HG02973 (cell line): Measurements from ENCODE around the gene NPEPPS.
"Not testable (repeated sequence)": the region's sequence is repeated elsewhere in the genome, so short reads cannot be mapped to it uniquely, and the experiment has no call there.

ENCODE experiments used
- ATAC-seq: cut with Tn5 transposase; IDR thresholded peaks from one replicate; pipeline ENCODE4 v1.9.1; 2021; ENCODE audit warnings: moderate library complexity; ENCODE audit not compliant: unreplicated experiment

NPEPPS gene

DNA sequence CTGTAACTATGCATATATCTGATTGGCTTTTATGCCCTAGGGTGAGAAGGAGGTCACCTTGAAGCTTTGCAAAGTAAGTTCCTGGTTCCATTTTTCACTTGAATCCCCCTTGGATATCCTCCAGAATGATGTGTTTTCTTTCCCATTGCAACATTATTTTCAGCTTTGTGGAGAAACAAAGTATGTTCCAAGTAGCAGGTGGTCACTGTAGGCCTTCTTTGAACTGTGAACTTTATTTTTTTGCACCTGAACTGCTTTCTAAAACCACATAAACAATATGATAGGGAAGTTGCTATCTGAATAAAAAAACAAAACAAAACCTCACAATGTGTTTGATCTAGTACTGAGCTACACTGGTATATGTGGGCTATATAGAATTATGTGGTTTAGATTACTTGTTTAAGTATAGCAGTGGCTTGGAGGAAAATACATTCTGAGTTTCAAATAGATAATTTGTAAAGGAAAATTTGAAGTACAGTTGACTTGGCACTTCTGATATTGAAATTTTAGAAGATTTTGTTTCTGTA is 29.7 kb downstream of the NPEPPS start:
- ATAC-seq, result not testable (repeated sequence)

GRCh38 chr17:47561698-47562405 is 30.9 kb downstream of the NPEPPS start:
- ATAC-seq, result not testable (repeated sequence)

GRCh38 chr17:47562406-47562705 is 31.4 kb downstream of the NPEPPS start:
- ATAC-seq, result not testable (repeated sequence)

GRCh38 chr17:47567261-47567660 is 36.4 kb downstream of the NPEPPS start:
- not testable (repeated sequence) for ATAC-seq

DNA sequence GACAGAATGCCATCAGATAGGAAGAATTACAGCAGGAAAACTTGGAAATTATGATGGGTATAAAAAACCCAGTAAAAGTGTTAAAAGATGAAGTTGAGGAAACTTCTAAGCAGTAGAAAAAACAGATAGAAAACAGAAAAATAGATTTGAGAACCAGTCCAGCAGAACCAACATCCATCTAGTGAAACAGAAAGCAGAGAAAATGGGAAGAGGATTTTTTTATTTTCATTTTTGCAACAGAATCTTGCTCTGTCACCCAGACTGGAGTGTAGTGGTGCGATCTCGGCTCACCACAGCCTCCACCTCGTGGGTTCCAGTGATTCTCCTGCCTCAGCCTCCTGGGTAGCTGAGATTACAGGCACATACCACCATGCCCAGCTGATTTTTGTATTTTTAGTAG is 41.7 kb downstream of the NPEPPS start:
- ATAC-seq, result not testable (repeated sequence)

DNA sequence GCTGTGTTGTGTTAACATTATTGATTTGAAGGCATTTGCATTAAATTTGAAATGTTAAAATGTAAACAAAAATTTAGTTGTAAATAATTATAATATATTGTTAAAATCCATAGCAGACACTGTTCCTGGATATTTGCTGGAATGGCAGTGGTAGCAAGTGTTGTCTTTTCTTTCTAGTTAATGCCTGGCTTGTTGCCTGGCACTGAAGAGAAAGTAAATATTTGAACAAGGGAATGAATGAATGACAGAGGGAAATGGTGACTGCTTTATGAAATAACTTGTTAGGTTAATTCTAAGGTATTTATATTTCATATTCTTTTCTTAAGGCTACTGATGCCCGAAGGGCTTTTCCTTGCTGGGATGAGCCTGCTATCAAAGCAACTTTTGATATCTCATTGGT is 51.5 kb downstream of the NPEPPS start:
- not testable (repeated sequence) for ATAC-seq

DNA sequence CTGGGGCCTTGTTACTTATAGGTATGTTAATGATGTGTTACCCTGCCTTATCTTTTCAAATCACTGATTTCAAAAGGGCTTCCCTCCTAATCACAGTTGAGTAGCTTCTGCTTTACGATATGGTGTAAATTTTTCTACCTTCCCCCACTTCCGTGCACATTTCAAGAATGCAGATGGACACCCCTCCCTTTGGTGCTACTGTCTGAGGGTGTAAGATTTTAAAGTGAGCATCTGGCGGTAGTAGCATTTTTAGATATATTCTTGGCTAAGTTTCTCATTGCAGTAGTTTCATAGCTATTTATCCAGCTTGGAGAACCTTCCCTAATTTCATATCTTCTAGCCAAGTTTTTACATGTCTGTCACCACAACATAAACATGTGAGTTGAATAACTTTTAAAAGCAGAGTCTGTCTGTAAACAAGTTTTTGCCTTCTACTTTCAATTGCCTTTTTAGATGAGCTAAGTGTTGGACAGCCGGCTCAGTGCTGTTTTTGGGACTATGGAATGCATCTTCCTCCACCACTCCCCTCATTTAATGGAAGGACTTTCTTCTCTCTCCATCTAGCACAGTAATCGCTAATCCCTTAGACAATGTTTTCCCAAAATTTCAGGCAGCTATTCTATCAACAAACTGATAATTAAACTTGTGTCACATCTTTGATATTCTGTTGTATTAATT is 55.6 kb downstream of the NPEPPS start:
- ATAC-seq, result not testable (repeated sequence)

- ATAC-seq, result not testable (repeated sequence)
Measured at GRCh38 chr17:47593522-47593921, 62.6 kb downstream of the NPEPPS start.

DNA sequence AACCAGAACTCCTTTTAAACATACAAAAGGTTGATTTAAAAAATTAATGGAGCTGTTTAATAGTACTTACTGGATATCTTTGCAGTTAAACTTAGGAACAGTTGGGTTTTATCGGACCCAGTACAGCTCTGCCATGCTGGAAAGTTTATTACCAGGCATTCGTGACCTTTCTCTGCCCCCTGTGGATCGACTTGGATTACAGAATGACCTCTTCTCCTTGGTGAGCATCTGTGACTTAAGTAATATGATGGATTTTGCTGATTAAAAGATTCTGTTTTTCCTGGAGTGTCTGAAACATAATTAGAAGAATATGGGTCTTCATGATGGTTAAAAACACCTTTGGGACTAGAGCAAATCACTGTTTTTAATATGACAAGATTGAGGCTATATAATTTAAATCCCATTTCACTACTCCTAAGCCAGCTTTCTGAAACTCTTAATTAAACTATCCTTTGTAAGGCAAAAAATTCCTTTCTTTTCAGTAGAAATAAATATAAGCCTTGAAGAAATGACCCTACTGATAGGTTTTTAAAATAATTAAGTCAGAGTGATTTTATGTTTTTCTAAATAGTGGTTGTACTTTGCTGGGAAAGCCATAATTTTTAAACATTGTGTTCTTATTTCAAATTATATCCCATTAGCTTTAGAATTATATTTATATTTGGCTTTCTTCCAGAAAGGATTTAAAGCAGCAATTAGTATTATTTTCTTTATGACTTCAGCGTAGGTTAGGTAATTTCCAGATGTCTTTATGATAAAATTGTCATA is 73.1 kb downstream of the NPEPPS start:
- no peak for ATAC-seq

GRCh38 chr17:47604598-47604927 is 73.7 kb downstream of the NPEPPS start:
- ATAC-seq, result no peak

- ATAC-seq, result no peak
Measured at GRCh38 chr17:47605011-47605410, 74.1 kb downstream of the NPEPPS start.

DNA sequence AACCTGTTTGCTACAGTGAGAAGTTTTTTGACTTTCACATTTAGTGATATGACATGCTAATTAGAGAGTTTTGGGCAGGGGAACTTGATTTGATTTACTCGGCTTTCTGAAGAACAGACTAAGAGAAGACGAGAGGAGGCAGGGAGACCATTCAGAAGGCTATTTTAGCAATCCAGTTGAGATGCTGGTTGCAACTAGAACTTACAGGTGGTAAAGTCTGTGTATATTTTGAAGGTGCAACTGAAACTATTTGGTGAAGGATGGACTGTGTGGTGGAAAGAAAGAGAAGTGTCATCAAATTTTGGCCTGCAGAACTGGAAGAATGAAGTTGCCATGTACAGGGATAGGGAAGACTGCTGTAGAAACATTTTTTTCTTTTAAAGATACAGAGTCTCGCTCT is 76.6 kb downstream of the NPEPPS start:
- ATAC-seq, result no peak

GRCh38 chr17:47611372-47612350 is 80.8 kb downstream of the NPEPPS start:
- no peak for ATAC-seq

- ATAC-seq, result no peak
Measured at GRCh38 chr17:47615766-47616424, 85.0 kb downstream of the NPEPPS start.

DNA sequence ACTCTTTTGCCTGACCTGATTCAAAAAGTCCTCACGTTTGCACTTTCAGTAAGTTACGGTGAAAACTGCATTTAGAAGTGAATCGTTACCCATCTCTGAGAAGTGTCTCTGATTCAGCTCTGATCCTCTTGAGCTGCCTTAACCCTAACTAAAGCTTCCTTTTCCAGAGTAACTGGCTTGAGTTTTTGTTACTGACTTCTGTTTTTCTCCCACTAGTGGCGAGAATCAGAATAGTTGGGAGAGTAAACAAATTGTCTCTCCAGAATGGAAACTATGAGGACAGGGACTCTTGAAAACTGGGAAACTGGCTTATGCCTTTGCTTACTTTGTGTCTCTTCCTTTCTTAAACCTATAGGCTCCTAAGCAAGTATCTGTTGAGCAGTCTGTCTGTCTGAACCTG is 87.5 kb downstream of the NPEPPS start:
- no peak for ATAC-seq

DNA sequence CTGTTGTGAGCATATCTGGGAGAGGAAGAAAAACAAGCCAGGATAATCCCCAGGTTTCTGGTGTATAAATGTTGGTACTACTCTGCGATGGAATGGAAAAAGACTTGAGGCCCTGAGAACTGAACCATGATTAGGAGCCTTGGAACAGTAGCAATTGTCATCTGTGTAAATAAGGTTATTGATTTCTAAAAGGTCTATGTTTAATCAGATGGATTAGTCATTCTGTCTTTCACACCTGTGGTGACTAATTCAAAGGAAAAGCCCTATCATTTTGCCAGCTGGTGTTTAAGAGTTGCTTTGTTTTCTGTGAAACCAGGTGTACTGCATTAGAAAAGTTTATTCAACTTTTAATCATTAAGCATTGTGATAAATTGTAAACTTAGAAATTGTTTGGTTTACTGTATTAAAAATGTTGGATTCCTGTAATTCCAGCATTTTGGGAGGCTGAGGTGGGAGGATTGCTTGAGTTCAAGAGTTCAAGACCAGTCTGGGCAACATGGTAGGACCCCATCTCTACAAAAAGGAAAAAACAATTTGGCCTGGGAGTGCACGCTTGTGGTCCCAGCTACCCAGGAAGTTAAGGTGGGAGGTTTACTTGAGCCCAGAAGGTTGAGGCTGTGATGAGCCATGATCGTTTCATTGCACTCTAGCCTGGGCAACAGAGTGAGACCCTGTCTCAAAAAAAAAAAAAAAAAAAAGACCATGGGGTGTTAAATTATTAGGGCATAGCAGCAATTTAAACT is 89.8 kb downstream of the NPEPPS start:
- ATAC-seq, result no peak

DNA sequence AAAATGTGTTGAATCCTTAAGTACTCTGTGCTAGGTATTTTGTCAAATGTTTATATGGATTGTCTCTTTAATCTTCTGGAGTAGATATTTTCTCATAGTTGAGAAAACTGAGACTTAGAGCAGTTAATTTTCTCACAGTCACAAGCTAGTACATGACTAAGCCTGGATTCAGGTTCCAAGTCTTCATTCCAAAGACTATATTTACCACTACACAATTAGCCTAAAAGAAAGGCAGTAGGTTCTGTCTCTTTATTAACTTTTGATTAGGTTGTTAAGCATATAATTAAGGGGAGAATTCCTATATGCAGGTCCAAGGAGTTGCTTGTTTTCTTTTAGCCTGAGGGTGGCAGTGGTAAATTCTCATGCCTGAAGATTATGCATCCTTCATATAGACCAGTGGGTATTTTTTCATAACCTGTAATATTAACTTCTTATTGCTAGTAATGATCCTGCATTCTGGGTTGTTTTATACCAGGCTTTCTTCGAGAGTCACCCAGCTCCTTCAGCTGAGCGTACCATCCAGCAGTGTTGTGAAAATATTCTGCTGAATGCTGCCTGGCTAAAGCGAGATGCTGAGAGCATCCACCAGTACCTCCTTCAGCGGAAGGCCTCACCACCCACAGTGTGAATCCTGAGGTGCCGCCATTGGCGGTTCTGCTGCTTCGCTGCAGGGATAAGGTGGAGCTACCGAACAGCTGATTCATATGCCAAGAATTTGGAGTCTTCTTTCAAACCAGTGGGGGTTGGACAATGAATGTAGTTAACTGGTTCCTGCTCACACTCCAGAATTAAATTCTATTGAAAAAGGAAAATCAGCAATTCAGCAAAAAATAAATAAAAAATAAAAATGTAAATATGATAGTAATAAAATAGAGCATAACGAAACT is 90.6 kb downstream of the NPEPPS start:
- ATAC-seq, result no peak

DNA sequence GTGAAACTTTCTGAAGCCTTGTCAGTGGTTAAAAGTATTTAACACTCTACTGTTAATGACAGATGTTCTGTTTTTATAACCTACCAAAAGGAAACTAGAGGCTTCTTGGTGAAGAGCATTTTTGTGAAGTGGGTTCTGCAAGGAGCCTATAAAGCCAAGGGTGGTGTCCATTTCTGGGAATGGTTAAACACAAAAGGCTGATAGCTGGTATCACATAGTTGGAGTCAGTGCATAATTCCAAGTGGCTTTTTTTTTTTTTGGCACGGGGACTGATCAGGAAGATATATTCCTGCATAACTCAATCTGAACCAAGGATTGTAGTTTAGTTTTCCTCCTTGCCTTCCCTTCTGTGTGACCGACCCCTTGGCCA is 91.3 kb downstream of the NPEPPS start:
- ATAC-seq, result no peak

DNA sequence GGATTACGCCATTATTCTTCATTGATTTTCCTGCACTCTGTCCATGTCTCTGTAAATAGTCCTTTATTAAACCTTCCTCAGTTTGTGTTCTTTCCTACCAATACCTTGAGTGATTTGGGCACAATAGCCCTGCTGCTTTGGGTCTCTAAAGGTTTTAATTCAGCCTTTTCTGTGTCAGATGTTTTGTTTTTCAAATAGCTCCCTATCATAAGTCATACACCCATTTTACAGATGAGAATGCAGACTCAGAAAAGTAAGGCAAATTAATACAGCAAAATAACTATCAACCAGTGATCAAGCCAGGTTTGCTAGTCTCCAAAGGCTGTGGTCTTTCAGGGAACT is 93.8 kb downstream of the NPEPPS start:
- no peak for ATAC-seq
